Large intestine (tissue), 3 donors: ENCODE results near the gene LONP2. TPM values are rescaled to one million over a fixed set of nuclear protein-coding genes. Genes with fewer than 3 reads are reported as not detected.
"Not testable (repeated sequence)": the region's sequence is repeated elsewhere in the genome, so short reads cannot be mapped to it uniquely, and the experiment has no call there.

ENCODE experiments used
- DNase-seq, 2 donors: peaks; one replicate each; pipeline versions ENCODE4 v3.0.0 to v3.0.0-alpha.2; 2013
- H3K27ac ChIP-seq: one replicate; pipeline ENCODE4 v1.5.1; 2013; ENCODE audit warnings: low read length
- H3K27me3 ChIP-seq: 2 replicates; pipeline ENCODE4 v1.6.1; 2013; ENCODE audit warnings: low read length; ENCODE audit not compliant: control insufficient read depth, insufficient read depth
- H3K36me3 ChIP-seq: 2 replicates; pipeline ENCODE4 v1.6.1; 2013; ENCODE audit warnings: low read length; ENCODE audit not compliant: control insufficient read depth, insufficient read depth
- H3K4me1 ChIP-seq: one replicate; pipeline ENCODE4 v1.6.1; 2013; ENCODE audit warnings: low read length; ENCODE audit not compliant: control insufficient read depth, insufficient read depth
- H3K4me3 ChIP-seq: one replicate; pipeline ENCODE4 v1.5.1; 2013; ENCODE audit warnings: low read length
- H3K9me3 ChIP-seq: one replicate; pipeline ENCODE4 v1.6.1; 2013; ENCODE audit warnings: mild to moderate bottlenecking, low read depth, low read length, moderate library complexity; ENCODE audit not compliant: control insufficient read depth
- WGBS: methylation state at CpG from one replicate; pipeline ENCODE4 v1.1.5; 2013; ENCODE audit warnings: low lambda C conversion rate; ENCODE audit not compliant: insufficient coverage; 5-methylcytosine and 5-hydroxymethylcytosine counted together
- polyA plus RNA-seq: library from polyadenylated mRNA; unstranded; fragments of 120-200 nt; gene quantifications from one replicate; pipeline ENCODE4 v1.2.1, GENCODE V29; 2013

The LONP2 gene
- polyA plus RNA-seq, 1 donor: 49.4 TPM

DNA sequence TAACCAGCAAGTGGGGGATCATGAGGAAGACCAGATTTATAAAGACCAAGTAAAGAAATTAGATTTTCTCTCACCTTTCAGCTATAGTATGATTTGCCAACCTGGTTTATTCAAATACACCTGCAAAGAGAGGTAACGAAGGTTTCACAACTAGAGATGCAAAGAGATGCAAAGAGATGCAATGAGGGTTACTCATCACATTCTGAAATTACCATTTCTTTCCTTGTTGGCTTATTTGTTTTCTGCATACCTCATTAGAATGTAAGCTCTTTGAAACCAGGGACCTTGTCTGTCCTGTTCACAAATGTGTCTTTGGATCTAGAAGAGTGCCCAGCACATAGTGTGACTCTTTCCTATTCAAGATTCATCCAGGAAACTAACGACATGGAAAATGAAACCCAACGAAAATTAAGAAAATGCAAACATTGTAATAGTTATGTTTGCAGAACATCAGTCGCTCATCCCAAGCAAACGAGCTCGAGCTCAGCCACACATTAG lies 9.0 kb upstream of the LONP2 start:
- DNase-seq: no peak
- Histone ChIP-seq H3K27ac (no peak overlapping the region), H3K9me3 (no peaks in the 10 kb centered on the region), H3K36me3 (no peaks in the 10 kb centered on the region), H3K4me3 (no peak overlapping the region), H3K27me3 (no peaks in the 10 kb centered on the region), H3K4me1 (no peaks in the 10 kb centered on the region)
- WGBS: 100% methylated on average over 1 of the region's 6 CpGs

DNA sequence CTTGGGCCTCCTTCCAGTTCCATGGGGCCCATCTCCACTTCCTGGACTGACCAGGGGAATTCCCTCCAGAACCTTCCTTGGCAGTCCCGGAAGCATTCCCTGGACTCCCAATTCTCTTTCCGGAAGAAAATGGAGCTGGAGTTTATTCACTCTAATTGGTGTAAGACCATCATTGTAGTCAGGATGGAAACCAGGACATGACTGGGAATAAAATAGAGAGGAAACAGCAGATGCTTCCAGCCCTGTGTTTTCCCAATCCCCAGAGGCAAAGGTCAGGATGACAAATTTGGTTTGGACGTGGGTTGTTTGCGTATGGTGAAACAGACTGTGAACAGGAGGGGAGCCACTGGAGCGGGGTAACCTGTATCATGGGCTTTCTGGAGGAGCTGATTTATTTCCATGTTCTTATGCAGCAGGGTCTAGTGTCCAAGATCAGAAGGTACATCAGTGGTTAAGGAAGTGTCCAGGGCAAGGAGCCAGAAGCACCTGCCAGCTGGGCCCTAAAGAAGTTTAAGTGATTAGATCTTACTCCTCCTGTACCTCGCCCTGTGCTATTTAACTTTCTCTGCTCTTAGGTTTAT lies 8.5 kb upstream of the LONP2 start:
- no peaks in the 10 kb centered on the region for H3K36me3 ChIP-seq
- H3K27ac ChIP-seq: no peak overlapping the region
- no peak for DNase-seq

DNA sequence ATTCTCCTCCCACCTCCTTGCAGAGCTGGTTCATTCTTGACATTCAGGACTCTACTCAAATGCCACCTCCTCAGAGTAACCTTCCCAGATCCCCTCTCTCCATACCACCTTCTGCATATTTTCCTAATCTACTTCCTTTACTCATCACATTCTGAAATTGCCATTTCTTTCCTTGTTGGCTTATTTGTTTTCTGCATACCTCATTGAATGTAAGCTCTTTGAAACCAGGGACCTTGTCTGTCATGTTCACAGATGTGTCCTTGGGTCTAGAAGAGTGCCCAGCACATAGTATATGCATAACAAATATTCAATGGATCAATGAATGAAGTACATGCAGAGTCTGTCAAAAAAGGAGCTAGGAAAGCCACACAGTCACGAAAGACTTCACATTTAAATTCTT lies 7.8 kb upstream of the LONP2 start:
- no peaks in the 10 kb centered on the region for H3K4me1 ChIP-seq
- WGBS: no CpG with 5 or more reads among the region's 1 CpG
- no peaks in the 10 kb centered on the region for H3K9me3 ChIP-seq
- no peaks in the 10 kb centered on the region for H3K36me3 ChIP-seq
- H3K27ac ChIP-seq: no peak overlapping the region
- no peak for DNase-seq
- H3K4me3 ChIP-seq: no peak overlapping the region
- H3K27me3 ChIP-seq: no peaks in the 10 kb centered on the region

More for the DNA sequence above, 8.5 kb upstream of the LONP2 start:
- Histone ChIP-seq H3K4me1 (no peaks in the 10 kb centered on the region), H3K9me3 (no peaks in the 10 kb centered on the region), H3K27me3 (no peaks in the 10 kb centered on the region), H3K4me3 (no peak overlapping the region)
- WGBS: 67% methylated on average over 1 of the region's 6 CpGs

- DNase-seq, H3K4me1 ChIP-seq, H3K36me3 ChIP-seq, H3K27me3 ChIP-seq, H3K4me3 ChIP-seq, H3K9me3 ChIP-seq, H3K27ac ChIP-seq: not testable (repeated sequence)
- WGBS: 100% methylated on average over 1 of the region's 3 CpGs
Observed at GRCh38 chr16:48240147-48240546, 4.0 kb upstream of the LONP2 start.

DNA sequence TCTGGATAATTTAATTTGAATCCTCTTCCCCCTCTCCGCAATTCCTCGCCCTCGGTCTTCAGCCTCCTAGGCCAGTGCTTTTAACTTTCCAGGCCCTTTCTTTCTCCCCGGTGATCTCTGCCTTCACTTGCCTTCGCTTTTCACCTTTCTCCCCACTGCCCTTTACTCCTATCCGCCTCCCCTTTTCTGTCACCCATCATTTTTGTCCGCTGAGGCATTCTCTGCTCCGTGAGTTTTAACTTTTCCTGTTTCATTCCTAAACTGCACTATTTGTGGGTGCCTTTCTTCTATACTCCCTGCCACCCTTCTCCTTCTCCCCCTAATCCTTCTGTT lies 729 bp downstream of the LONP2 start:
- Histone ChIP-seq H3K4me3 (peak overlapping the region; percentile 76), H3K9me3 (no peaks in the 10 kb centered on the region), H3K4me1 (peaks cover 10% of the 10 kb centered on the region), H3K36me3 (no peaks in the 10 kb centered on the region), H3K27me3 (no peaks in the 10 kb centered on the region), H3K27ac (peak overlapping the region; percentile 80)
- WGBS: 5% methylated on average over 8 of the region's 8 CpGs
- no peak for DNase-seq

- WGBS: 56% methylated on average over 1 of the region's 2 CpGs
- Histone ChIP-seq H3K4me3 (no peak overlapping the region), H3K4me1 (peaks cover 10% of the 10 kb centered on the region), H3K27ac (no peak overlapping the region), H3K36me3 (no peaks in the 10 kb centered on the region), H3K9me3 (no peaks in the 10 kb centered on the region), H3K27me3 (no peaks in the 10 kb centered on the region)
- no peak for DNase-seq
Observed at GRCh38 chr16:48246066-48246465, 2.0 kb downstream of the LONP2 start.

- Histone ChIP-seq H3K27me3 (no peaks in the 10 kb centered on the region), H3K4me3 (no peak within 1 kb of the TSS), H3K27ac (no peak within 1 kb of the TSS), H3K4me1 (peaks cover 10% of the 10 kb centered on the region), H3K9me3 (no peaks in the 10 kb centered on the region), H3K36me3 (peaks cover 3% of the 10 kb centered on the region)
- no CpG with 5 or more reads among the region's 4 CpGs for WGBS
- no peak for DNase-seq
Observed at GRCh38 chr16:48247311-48247710, 3.2 kb downstream of the LONP2 start, which contains the start of gene ABCC11. Gene ABCC11, minus strand, starts transcription at chr16:48247539. Its CDS starts 15,618 bp downstream, at chr16:48231921.

DNA sequence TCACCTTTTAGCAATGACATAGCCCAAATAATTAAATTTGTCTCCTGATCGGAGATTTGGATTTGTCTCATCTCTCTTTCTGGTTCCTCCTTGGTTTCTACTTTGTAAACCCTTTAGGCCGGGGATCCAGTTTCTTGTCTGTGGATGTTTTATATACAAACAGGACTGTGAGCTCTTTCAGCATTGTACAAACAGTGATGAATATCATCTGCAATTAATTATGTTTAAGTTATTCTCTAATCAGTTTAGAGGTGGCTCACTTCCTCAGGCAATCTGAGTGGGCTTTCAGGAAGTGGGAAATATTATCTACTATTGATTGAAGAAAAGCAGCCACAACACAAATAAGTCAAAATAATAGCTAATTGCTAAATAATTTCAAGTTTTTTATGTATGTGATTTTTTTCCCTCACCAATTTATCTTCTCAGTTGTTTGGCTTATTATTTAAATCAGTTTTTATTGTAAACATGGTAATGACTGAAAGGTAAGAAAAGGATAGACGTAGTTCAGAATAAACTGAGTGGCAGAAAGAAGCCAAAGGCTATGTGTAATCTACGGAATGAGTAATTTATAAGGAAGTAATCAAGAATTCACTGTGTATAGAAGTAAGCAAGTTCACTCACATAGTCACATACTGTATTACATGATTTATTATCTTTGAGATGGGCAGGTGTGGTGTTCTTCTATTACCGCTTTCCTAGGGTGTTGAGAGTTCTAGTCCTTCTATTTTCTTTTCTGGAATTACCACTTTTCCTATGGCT lies 6.6 kb downstream of the LONP2 start:
- Histone ChIP-seq H3K27ac (no peak overlapping the region), H3K9me3 (no peaks in the 10 kb centered on the region), H3K4me3 (no peak overlapping the region), H3K36me3 (peaks cover 23% of the 10 kb centered on the region), H3K27me3 (no peaks in the 10 kb centered on the region), H3K4me1 (no peaks in the 10 kb centered on the region)
- DNase-seq: no peak
- WGBS: 60% methylated on average over 2 of the region's 5 CpGs

GRCh38 chr16:48252013-48252412 lies 7.9 kb downstream of the LONP2 start:
- no peaks in the 10 kb centered on the region for H3K4me1 ChIP-seq
- H3K27me3 ChIP-seq: no peaks in the 10 kb centered on the region
- H3K9me3 ChIP-seq: no peaks in the 10 kb centered on the region
- H3K4me3 ChIP-seq: no peak overlapping the region
- H3K27ac ChIP-seq: no peak overlapping the region
- H3K36me3 ChIP-seq: peaks cover 23% of the 10 kb centered on the region
- no peak for DNase-seq
- 80% methylated on average over 1 of the region's 5 CpGs for WGBS

GRCh38 chr16:48256579-48257177 lies 12.6 kb downstream of the LONP2 start:
- peak in 1 of 2 donors; percentile 30 for DNase-seq

More at GRCh38 chr16:48256579-48257177, 12.6 kb downstream of the LONP2 start:
- Histone ChIP-seq H3K27ac (peak overlapping the region; percentile 23), H3K4me1 (no peaks in the 10 kb centered on the region), H3K27me3 (no peaks in the 10 kb centered on the region), H3K4me3 (no peak overlapping the region), H3K36me3 (peaks cover 50% of the 10 kb centered on the region), H3K9me3 (no peaks in the 10 kb centered on the region)
- WGBS: 33% methylated on average over 1 of the region's 7 CpGs
